HL-60 (cell line): Measurements from ENCODE around the gene TBC1D21.

Experiments used
- DNase-seq, 2 experiments: peaks; one replicate each; pipeline ENCODE4 v3.0.0-alpha.2; 2010 to 2020; ENCODE audit warnings: low read depth in 1 of 2, low spot score in 1 of 2
- H3K27ac ChIP-seq: fragments of 250-450 bp; sonication (Bioruptor Pico); replicated peaks from 2 replicates; pipeline ENCODE4 v1.5.1; 2020; ENCODE audit warnings: mild to moderate bottlenecking, moderate library complexity
- H3K27me3 ChIP-seq: fragments of 250-450 bp; sonication (Bioruptor Pico); 2 replicates; pipeline ENCODE4 v1.5.1; 2021; ENCODE audit warnings: mild to moderate bottlenecking, moderate library complexity; ENCODE audit not compliant: insufficient read depth, poor library complexity, severe bottlenecking
- H3K4me3 ChIP-seq: replicated peaks from 2 replicates; pipeline ENCODE4 v1.5.1; 2011; ENCODE audit warnings: mild to moderate bottlenecking, control low read depth, low read length; ENCODE audit not compliant: insufficient read depth
- GABPA ChIP-seq: IDR thresholded peaks from 2 replicates; pipeline ENCODE4 v1.6.1; 2012; ENCODE audit warnings: low read depth
- POLR2AphosphoS5 ChIP-seq: IDR thresholded peaks from 2 replicates; pipeline ENCODE4 v1.6.1; 2012; ENCODE audit warnings: low read depth
- REST ChIP-seq: IDR thresholded peaks from 2 replicates; pipeline ENCODE4 v1.6.1; 2012; ENCODE audit warnings: low read depth; ENCODE audit not compliant: insufficient replicate concordance
- SPI1 ChIP-seq: IDR thresholded peaks from 2 replicates; pipeline ENCODE4 v1.6.1; 2012; ENCODE audit warnings: low read depth, mild to moderate bottlenecking, borderline replicate concordance
- TF ChIP-seq, protein P1 (sequence below): IDR thresholded peaks from one replicate; pipeline ENCODE4 v1.5.1; 2011; ENCODE audit warnings: low read length, control low read depth, inconsistent platforms; ENCODE audit not compliant: insufficient read depth

The TBC1D21 gene

DNA sequence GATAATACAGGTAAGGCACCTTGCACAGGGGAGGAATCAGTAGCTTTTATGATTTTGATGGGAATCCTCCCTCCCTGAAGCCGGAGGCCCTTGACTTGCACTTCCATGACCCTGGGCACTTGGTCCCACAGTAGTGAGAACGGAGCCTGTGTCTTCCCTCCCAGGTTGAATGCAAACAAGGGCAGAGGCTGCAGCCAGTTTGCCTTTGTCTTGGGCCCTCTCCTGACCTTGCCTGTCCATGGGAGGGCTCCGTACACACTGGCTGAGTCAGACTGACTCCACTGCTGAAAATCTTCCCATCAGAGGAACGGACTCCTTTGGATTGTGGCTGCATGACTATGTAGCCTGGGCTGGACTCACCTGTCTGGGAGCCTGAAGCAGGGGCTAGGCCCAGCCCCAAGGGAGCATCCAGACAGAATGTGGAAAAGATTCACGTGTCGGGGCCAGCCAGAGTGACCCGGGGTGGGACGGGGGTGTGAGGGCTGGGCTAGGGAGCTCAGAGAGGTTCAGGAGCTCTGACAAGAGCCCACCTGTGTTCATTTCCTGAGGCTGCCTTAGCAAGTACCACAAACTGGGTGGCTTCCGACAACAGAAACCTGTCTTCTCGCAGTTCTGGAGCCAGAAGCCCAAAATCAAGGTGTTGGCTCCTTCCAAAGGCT is 9.5 kb downstream of the TBC1D21 start:
- no peak overlapping the region for H3K4me3 ChIP-seq
- no peak for TF ChIP-seq SPI1
- no peak for TF ChIP-seq REST
- TF ChIP-seq, protein P1, sequence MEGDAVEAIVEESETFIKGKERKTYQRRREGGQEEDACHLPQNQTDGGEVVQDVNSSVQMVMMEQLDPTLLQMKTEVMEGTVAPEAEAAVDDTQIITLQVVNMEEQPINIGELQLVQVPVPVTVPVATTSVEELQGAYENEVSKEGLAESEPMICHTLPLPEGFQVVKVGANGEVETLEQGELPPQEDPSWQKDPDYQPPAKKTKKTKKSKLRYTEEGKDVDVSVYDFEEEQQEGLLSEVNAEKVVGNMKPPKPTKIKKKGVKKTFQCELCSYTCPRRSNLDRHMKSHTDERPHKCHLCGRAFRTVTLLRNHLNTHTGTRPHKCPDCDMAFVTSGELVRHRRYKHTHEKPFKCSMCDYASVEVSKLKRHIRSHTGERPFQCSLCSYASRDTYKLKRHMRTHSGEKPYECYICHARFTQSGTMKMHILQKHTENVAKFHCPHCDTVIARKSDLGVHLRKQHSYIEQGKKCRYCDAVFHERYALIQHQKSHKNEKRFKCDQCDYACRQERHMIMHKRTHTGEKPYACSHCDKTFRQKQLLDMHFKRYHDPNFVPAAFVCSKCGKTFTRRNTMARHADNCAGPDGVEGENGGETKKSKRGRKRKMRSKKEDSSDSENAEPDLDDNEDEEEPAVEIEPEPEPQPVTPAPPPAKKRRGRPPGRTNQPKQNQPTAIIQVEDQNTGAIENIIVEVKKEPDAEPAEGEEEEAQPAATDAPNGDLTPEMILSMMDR = no peak
- TF ChIP-seq GABPA = no peak
- no peak for TF ChIP-seq POLR2AphosphoS5
- no peak overlapping the region for H3K27ac ChIP-seq
- no peak for DNase-seq
- H3K27me3 ChIP-seq = peaks cover 6% of the 10 kb centered on the region

GRCh38 chr15:73884159-73884558 is 10.8 kb downstream of the TBC1D21 start:
- H3K27me3 ChIP-seq = peaks cover 6% of the 10 kb centered on the region
- TF ChIP-seq, protein P1 = no peak
- TF ChIP-seq SPI1 (no peak), POLR2AphosphoS5 (no peak), REST (no peak), GABPA (no peak)
- DNase-seq = no peak

GRCh38 chr15:73885954-73886700 is 12.8 kb downstream of the TBC1D21 start:
- Histone ChIP-seq H3K4me3 (no peak overlapping the region), H3K27ac (no peak overlapping the region), H3K27me3 (peaks cover 2% of the 10 kb centered on the region)
- TF ChIP-seq SPI1 (no peak), POLR2AphosphoS5 (no peak), REST (no peak), GABPA (no peak)
- TF ChIP-seq, protein P1 = no peak
- no peak for DNase-seq

More at GRCh38 chr15:73884159-73884558, 10.8 kb downstream of the TBC1D21 start:
- Histone ChIP-seq H3K4me3 (no peak overlapping the region), H3K27ac (no peak overlapping the region)
